ENCODE data around the gene SELENOT.
"Not testable (repeated sequence)": the region's sequence is repeated elsewhere in the genome, so short reads cannot be mapped to it uniquely, and the experiment has no call there.

The SELENOT gene

GRCh38 chr3:150609988-150610387 is 6.9 kb downstream of the SELENOT start:
- DNase-seq, result no peak

GRCh38 chr3:150610785-150611184 is 7.7 kb downstream of the SELENOT start:
- no peak for DNase-seq

GRCh38 chr3:150611666-150612065 is 8.5 kb downstream of the SELENOT start:
- no peak for DNase-seq

GRCh38 chr3:150612494-150612893 is 9.4 kb downstream of the SELENOT start:
- no peak for DNase-seq

- DNase-seq, result no peak
Observed at GRCh38 chr3:150613034-150613433, 9.9 kb downstream of the SELENOT start.

GRCh38 chr3:150613709-150614480 is 10.8 kb downstream of the SELENOT start:
- DNase-seq, result no peak

- DNase-seq, result no peak
Observed at GRCh38 chr3:150620002-150620689, 17.0 kb downstream of the SELENOT start.

GRCh38 chr3:150622955-150623354 is 19.8 kb downstream of the SELENOT start:
- DNase-seq, result not testable (repeated sequence)

- no peak for DNase-seq
Observed at GRCh38 chr3:150623945-150624344, 20.8 kb downstream of the SELENOT start.

GRCh38 chr3:150626148-150626930 is 23.2 kb downstream of the SELENOT start:
- DNase-seq, result no peak

GRCh38 chr3:150627557-150627956 is 24.4 kb downstream of the SELENOT start:
- no peak for DNase-seq

- no peak for DNase-seq
Observed at GRCh38 chr3:150631515-150632221, 28.5 kb downstream of the SELENOT start.

GRCh38 chr3:150635076-150635475 is 32.0 kb downstream of the SELENOT start:
- no peak for DNase-seq

- no peak for DNase-seq
Observed at GRCh38 chr3:150635526-150635925, 32.4 kb downstream of the SELENOT start.

- DNase-seq, result no peak
Observed at GRCh38 chr3:150636258-150636657, 33.1 kb downstream of the SELENOT start.

- no peak for DNase-seq
Observed at GRCh38 chr3:150639262-150639661, 36.1 kb downstream of the SELENOT start.

GRCh38 chr3:150640256-150640655 is 37.1 kb downstream of the SELENOT start:
- no peak for DNase-seq

GRCh38 chr3:150653110-150653561 is 50.0 kb downstream of the SELENOT start:
- DNase-seq, result no peak

- DNase-seq, result no peak
Observed at GRCh38 chr3:150656316-150656715, 53.2 kb downstream of the SELENOT start.

- no peak for DNase-seq
Observed at GRCh38 chr3:150662410-150663200, 59.5 kb downstream of the SELENOT start.

- no peak for DNase-seq
Observed at GRCh38 chr3:150663461-150663860, 60.3 kb downstream of the SELENOT start.

- no peak for DNase-seq
Observed at GRCh38 chr3:150666167-150666566, 63.0 kb downstream of the SELENOT start.

All from NCI-H1436 treated with DMSO at 0.1 percent for 48 hours (cell line).